HG02973 (cell line): ENCODE measurements around the gene LDB3.

ENCODE experiments used
- ATAC-seq: cut with Tn5 transposase; IDR thresholded peaks from one replicate; pipeline ENCODE4 v1.9.1; 2021; ENCODE audit warnings: moderate library complexity; ENCODE audit not compliant: unreplicated experiment

LDB3 gene

GRCh38 chr10:86663576-86664339 lies 4.6 kb upstream of the LDB3 start:
- ATAC-seq: no peak

GRCh38 chr10:86664341-86665217 lies 3.7 kb upstream of the LDB3 start:
- no peak for ATAC-seq

GRCh38 chr10:86665218-86665607 lies 3.1 kb upstream of the LDB3 start:
- no peak for ATAC-seq

GRCh38 chr10:86665868-86666267 lies 2.4 kb upstream of the LDB3 start:
- no peak for ATAC-seq

- ATAC-seq: no peak
Measured at GRCh38 chr10:86666538-86666937, 1.8 kb upstream of the LDB3 start.

GRCh38 chr10:86667421-86668181 lies 710 bp upstream of the LDB3 start:
- no peak for ATAC-seq

- ATAC-seq: no peak
Measured at GRCh38 chr10:86670290-86670811, 2.0 kb downstream of the LDB3 start.

- no peak for ATAC-seq
Measured at GRCh38 chr10:86670876-86671275, 2.6 kb downstream of the LDB3 start.

- no peak for ATAC-seq
Measured at GRCh38 chr10:86671419-86671818, 3.1 kb downstream of the LDB3 start.

- ATAC-seq: no peak
Measured at GRCh38 chr10:86671985-86672710, 3.8 kb downstream of the LDB3 start.

- ATAC-seq: no peak
Measured at GRCh38 chr10:86673216-86673826, 5.0 kb downstream of the LDB3 start.

- no peak for ATAC-seq
Measured at GRCh38 chr10:86673827-86674581, 5.7 kb downstream of the LDB3 start.

- no peak for ATAC-seq
Measured at GRCh38 chr10:86674912-86675311, 6.6 kb downstream of the LDB3 start.

- no peak for ATAC-seq
Measured at GRCh38 chr10:86677374-86677773, 9.1 kb downstream of the LDB3 start.

GRCh38 chr10:86678999-86679792 lies 10.9 kb downstream of the LDB3 start:
- peak; percentile 64 for ATAC-seq

GRCh38 chr10:86681047-86681446 lies 12.7 kb downstream of the LDB3 start:
- ATAC-seq: no peak

GRCh38 chr10:86681722-86682386 lies 13.5 kb downstream of the LDB3 start:
- no peak for ATAC-seq

- ATAC-seq: no peak
Measured at GRCh38 chr10:86682675-86683074, 14.4 kb downstream of the LDB3 start.
